Measurements from ENCODE around the gene CHRNA4. TPM values are rescaled to one million over a fixed set of nuclear protein-coding genes. Genes with fewer than 3 reads are reported as not detected.

Gene CHRNA4
- total RNA-seq, 6 experiments from 2014 or later: 4.6 to 165 (median 26.8) TPM

GRCh38 chr20:63398744-63399514 lies 37.8 kb upstream of the CHRNA4 start:
- no peak overlapping the region for H3K27ac ChIP-seq
- DNase-seq (no peak), ATAC-seq (no peak)
- 20% methylated on average over 1 of the region's 27 CpGs for WGBS (ENCODE audit: insufficient coverage, low coverage, low lambda C conversion rate, missing lambda C conversion rate)
- H3K4me3 ChIP-seq: no peak overlapping the region
- intact Hi-C loops (cut with DNase I): no loop called here
- no peaks in the 10 kb centered on the region for H3K9me3 ChIP-seq
- H3K4me1 ChIP-seq: no peaks in the 10 kb centered on the region
- no peaks in the 10 kb centered on the region for H3K36me3 ChIP-seq
- H3K27me3 ChIP-seq: no peaks in the 10 kb centered on the region
- TF ChIP-seq, protein P1, sequence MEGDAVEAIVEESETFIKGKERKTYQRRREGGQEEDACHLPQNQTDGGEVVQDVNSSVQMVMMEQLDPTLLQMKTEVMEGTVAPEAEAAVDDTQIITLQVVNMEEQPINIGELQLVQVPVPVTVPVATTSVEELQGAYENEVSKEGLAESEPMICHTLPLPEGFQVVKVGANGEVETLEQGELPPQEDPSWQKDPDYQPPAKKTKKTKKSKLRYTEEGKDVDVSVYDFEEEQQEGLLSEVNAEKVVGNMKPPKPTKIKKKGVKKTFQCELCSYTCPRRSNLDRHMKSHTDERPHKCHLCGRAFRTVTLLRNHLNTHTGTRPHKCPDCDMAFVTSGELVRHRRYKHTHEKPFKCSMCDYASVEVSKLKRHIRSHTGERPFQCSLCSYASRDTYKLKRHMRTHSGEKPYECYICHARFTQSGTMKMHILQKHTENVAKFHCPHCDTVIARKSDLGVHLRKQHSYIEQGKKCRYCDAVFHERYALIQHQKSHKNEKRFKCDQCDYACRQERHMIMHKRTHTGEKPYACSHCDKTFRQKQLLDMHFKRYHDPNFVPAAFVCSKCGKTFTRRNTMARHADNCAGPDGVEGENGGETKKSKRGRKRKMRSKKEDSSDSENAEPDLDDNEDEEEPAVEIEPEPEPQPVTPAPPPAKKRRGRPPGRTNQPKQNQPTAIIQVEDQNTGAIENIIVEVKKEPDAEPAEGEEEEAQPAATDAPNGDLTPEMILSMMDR (IDR thresholded peaks at IDR 0.05): no peak
- TF ChIP-seq POLR2A (IDR thresholded peaks at IDR 0.05): no peak

DNA sequence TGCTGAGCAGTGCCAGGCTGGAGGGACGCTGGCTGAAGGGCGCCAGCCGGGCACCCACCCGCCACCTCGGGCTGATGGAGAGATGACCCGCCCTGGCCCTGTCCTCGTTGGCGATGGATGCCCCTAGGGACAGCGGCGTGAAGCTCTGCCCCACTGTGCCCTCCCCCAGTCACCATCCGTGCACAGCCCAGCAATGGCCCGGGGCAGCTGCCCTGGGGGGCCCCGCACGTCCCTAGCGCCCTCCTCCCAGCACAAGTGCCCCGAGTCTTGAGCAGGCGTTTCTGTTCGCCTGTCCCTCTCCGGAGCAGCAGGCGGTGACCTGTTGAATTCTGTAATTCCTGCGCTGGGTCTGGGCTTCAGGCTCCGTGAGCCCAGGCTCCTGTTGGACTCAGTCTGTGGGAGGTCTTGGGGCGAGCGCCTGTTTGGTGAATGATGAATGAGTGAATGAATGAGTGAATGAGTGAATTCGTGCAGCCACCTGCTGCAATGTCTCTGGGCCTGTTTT lies 36.8 kb upstream of the CHRNA4 start:
- DNase-seq (no peak), ATAC-seq (no peak)
- H3K27me3 ChIP-seq: no peaks in the 10 kb centered on the region
- H3K9me3 ChIP-seq: no peaks in the 10 kb centered on the region
- WGBS (ENCODE audit: insufficient coverage, low coverage, low lambda C conversion rate, missing lambda C conversion rate): 43% methylated on average over 8 of the region's 25 CpGs
- H3K36me3 ChIP-seq: no peaks in the 10 kb centered on the region
- intact Hi-C loops (cut with DNase I): no loop called here
- no peak overlapping the region for H3K27ac ChIP-seq
- no peaks in the 10 kb centered on the region for H3K4me1 ChIP-seq
- no peak overlapping the region for H3K4me3 ChIP-seq
- TF ChIP-seq, protein P1 (IDR thresholded peaks at IDR 0.05): no peak
- no peak for TF ChIP-seq POLR2A (IDR thresholded peaks at IDR 0.05)

- no peaks in the 10 kb centered on the region for H3K27me3 ChIP-seq
- 75% methylated on average over 24 of the region's 30 CpGs for WGBS (ENCODE audit: insufficient coverage, low coverage, low lambda C conversion rate, missing lambda C conversion rate)
- no peak overlapping the region for H3K4me3 ChIP-seq
- intact Hi-C loops (cut with DNase I): no loop called here
- no peak overlapping the region for H3K27ac ChIP-seq
- TF ChIP-seq, protein P1 (IDR thresholded peaks at IDR 0.05): no peak
- TF ChIP-seq POLR2A (IDR thresholded peaks at IDR 0.05): no peak
- no peak for ATAC-seq
- H3K36me3 ChIP-seq: no peaks in the 10 kb centered on the region
- no peaks in the 10 kb centered on the region for H3K9me3 ChIP-seq
- H3K4me1 ChIP-seq: no peaks in the 10 kb centered on the region
- no peak for DNase-seq
These were observed 36.1 kb upstream of the CHRNA4 start for GRCh38 chr20:63397155-63397843.

- no peaks in the 10 kb centered on the region for H3K27me3 ChIP-seq
- DNase-seq (no peak), ATAC-seq (no peak)
- intact Hi-C loops (cut with DNase I): no loop called here
- H3K4me1 ChIP-seq: no peaks in the 10 kb centered on the region
- TF ChIP-seq, protein P1 (IDR thresholded peaks at IDR 0.05): no peak
- no peak for TF ChIP-seq POLR2A (IDR thresholded peaks at IDR 0.05)
- no peaks in the 10 kb centered on the region for H3K36me3 ChIP-seq
- no peak overlapping the region for H3K4me3 ChIP-seq
- 69% methylated on average over 4 of the region's 12 CpGs for WGBS (ENCODE audit: insufficient coverage, low coverage, low lambda C conversion rate, missing lambda C conversion rate)
- no peaks in the 10 kb centered on the region for H3K9me3 ChIP-seq
- no peak overlapping the region for H3K27ac ChIP-seq
These were observed 35.2 kb upstream of the CHRNA4 start for GRCh38 chr20:63396300-63396699.

Measured in right lobe of liver (tissue), 6 donors.